H1 (cell line): ENCODE results near the gene CDC14C. TPM values are rescaled to one million over a fixed set of nuclear protein-coding genes. Genes with fewer than 3 reads are reported as not detected.

Source experiments
- CEBPB ChIP-seq: IDR thresholded peaks from 2 replicates; pipeline ENCODE4 v1.6.1; 2012; ENCODE audit warnings: low read depth, low read length
- KDM5A ChIP-seq: fragments of 200-600 bp; IDR thresholded peaks from 2 replicates; pipeline ENCODE4 v1.7.1; 2012; ENCODE audit warnings: mild to moderate bottlenecking, low read length, inconsistent platforms, mixed read lengths
- POLR2A ChIP-seq, 2 experiments: IDR thresholded peaks; 1 replicate in 1 of 2; 2 replicates in 1 of 2; pipeline ENCODE4 v1.6.1; 2011; ENCODE audit warnings: low read depth in 2 of 2, low read length in 2 of 2, mild to moderate bottlenecking in 2 of 2; ENCODE audit errors: control extremely low read depth in 1 of 2
- POLR2AphosphoS5 ChIP-seq: IDR thresholded peaks from 2 replicates; pipeline ENCODE4 v1.6.1; 2011; ENCODE audit warnings: low read depth, low read length
- RFX5 ChIP-seq: IDR thresholded peaks from 2 replicates; pipeline ENCODE4 v1.6.1; 2011; ENCODE audit warnings: low read depth, low read length, improper control_type of control experiment, borderline replicate concordance
- RXRA ChIP-seq: IDR thresholded peaks from 2 replicates; pipeline ENCODE4 v1.6.1; 2011; ENCODE audit warnings: low read depth, mild to moderate bottlenecking, low read length, moderate library complexity; ENCODE audit not compliant: insufficient read depth
- SIN3A ChIP-seq, 2 experiments: IDR thresholded peaks in 1 of 2; conservative IDR thresholded peaks in 1 of 2; 2 replicates each; pipeline ENCODE4 v1.6.1; 2011 to 2012; ENCODE audit warnings: low read length in 2 of 2, improper control_type of control experiment in 1 of 2, low read depth in 1 of 2, mild to moderate bottlenecking in 1 of 2
- SIRT6 ChIP-seq: IDR thresholded peaks from one replicate; pipeline ENCODE4 v1.7.1; 2012; ENCODE audit warnings: low read length, inconsistent platforms
- SP2 ChIP-seq: IDR thresholded peaks from 2 replicates; pipeline ENCODE4 v1.6.1; 2012; ENCODE audit warnings: mild to moderate bottlenecking, low read length, inconsistent platforms
- SUZ12 ChIP-seq: fragments of 200-600 bp; sonication (generic); IDR thresholded peaks from 2 replicates; pipeline ENCODE4 v1.6.1; 2012; ENCODE audit warnings: mild to moderate bottlenecking, inconsistent platforms, low read length, moderate library complexity, mixed read lengths
- ZNF274 ChIP-seq: IDR thresholded peaks from 2 replicates; pipeline ENCODE4 v1.7.0; 2012; ENCODE audit warnings: low read length, borderline replicate concordance; ENCODE audit errors: extremely low read depth
- polyA plus RNA-seq, 7 experiments: library from polyadenylated mRNA; depleted of rRNA in 3 of 7; stranded (reverse) in 5 of 7; unstranded in 2 of 7; fragments of >200 nt in 5 of 7; fragments of 200-250 nt in 2 of 7; gene quantifications; 1 replicate in 5 of 7; 2 replicates in 1 of 7; 4 replicates in 1 of 7; pipeline versions ENCODE4 v1.2.1 to v1.2.3, GENCODE V29; 2011 to 2013; ENCODE audit warnings: missing spikeins in 2 of 7, mixed read lengths in 2 of 7
- total RNA-seq: library from RNA; stranded (reverse); fragmentation: NEBNext Ultra II Directional; extraction: Animal tissue kit (Norgen Biotek cat#: 25700); gene quantifications from 2 replicates; pipeline ENCODE4 v1.2.1, GENCODE V29; 2021
- TF ChIP-seq, protein P1 (sequence below): IDR thresholded peaks from 2 replicates; pipeline ENCODE4 v1.6.1; 2012; ENCODE audit warnings: inconsistent platforms

Gene CDC14C
- total and polyA plus RNA-seq, 2 of the 8 experiments (the other 6 are each of a cell fraction or from before 2014, with no cell fraction given) = 0.09 TPM; not detected in 1

DNA sequence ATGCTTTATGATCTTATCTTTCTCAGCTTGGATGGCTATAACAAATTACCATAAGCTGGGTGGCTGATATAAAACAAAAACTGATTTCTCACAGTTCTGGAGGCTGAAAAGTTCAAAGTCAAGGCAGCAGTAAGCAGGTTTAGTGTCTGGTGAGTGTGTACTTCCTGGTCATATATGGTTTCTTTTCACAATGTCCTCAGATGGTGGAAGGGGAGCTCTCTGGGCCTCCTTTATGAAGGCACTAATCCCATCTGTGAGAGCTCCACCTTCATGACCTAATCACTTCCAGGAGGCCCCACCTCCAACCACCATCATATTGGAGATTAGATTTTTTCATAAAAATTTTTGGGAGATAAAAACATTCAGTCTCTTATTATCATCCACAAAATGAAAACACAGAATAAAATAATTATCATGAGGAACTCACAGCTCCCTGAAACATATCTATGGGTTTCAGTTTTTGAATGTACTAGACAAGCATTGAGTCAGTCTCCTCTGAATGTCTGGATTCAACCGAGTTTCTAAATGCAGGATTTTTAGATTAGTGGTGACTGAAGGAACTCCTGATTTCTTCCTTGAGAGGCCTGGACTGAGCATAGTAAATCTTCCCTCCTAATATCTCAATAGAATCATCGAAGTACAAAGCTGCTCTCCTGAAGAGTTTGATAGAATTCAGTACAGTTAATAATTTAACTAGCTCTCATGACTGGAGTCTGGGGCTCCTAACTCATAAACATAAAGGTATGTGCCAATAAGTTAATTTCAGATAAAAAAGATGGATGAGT is 8.0 kb downstream of the CDC14C start (continued):
- TF ChIP-seq, protein P1, sequence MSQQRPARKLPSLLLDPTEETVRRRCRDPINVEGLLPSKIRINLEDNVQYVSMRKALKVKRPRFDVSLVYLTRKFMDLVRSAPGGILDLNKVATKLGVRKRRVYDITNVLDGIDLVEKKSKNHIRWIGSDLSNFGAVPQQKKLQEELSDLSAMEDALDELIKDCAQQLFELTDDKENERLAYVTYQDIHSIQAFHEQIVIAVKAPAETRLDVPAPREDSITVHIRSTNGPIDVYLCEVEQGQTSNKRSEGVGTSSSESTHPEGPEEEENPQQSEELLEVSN = no peak
- TF ChIP-seq RFX5 = no peak
- TF ChIP-seq ZNF274 = no peak
- no peak for TF ChIP-seq SIN3A (conservative IDR thresholded peaks at IDR 0.05 in 1 of 2, IDR thresholded peaks at IDR 0.05 in 1 of 2; ENCODE audit: low read depth in 1 of 2, low read length in 2 of 2)
- TF ChIP-seq SIRT6 = no peak
- no peak for TF ChIP-seq RXRA
- TF ChIP-seq SP2 = no peak
- no peak for TF ChIP-seq CEBPB
- no peak for TF ChIP-seq SUZ12
- TF ChIP-seq POLR2AphosphoS5 = no peak
- no peak for TF ChIP-seq KDM5A
- TF ChIP-seq POLR2A (IDR thresholded peaks at IDR 0.05; ENCODE audit: control extremely low read depth in 1 of 2, low read depth in 2 of 2, low read length in 2 of 2) = no peak
